Adipocyte (in vitro differentiated cells): Measurements from ENCODE around the gene PSMG1.

Source experiments
- DNase-seq: peaks from one replicate; pipeline ENCODE4 v3.0.0-alpha.2; 2015; ENCODE audit warnings: low read depth
- H3K27me3 ChIP-seq: replicated peaks from 2 replicates; pipeline ENCODE4 v1.7.0; 2013; ENCODE audit warnings: mild to moderate bottlenecking, low read length, moderate library complexity; ENCODE audit not compliant: control insufficient read depth, insufficient read depth
- H3K36me3 ChIP-seq: 2 replicates; pipeline ENCODE4 v1.7.0; 2013; ENCODE audit warnings: low read length, mild to moderate bottlenecking, moderate library complexity; ENCODE audit not compliant: control insufficient read depth, insufficient read depth, severe bottlenecking
- H3K4me1 ChIP-seq: 2 replicates; pipeline ENCODE4 v1.7.0; 2013; ENCODE audit warnings: mild to moderate bottlenecking, low read length, moderate library complexity; ENCODE audit not compliant: control insufficient read depth, insufficient read depth
- H3K4me3 ChIP-seq: 2 replicates; pipeline ENCODE4 v1.7.0; 2013; ENCODE audit warnings: mild to moderate bottlenecking, low read length, moderate library complexity
- H3K9ac ChIP-seq: 2 replicates; pipeline ENCODE4 v1.7.0; 2013; ENCODE audit warnings: mild to moderate bottlenecking, low read length, moderate library complexity
- H3K9me3 ChIP-seq: 2 replicates; pipeline ENCODE4 v1.7.0; 2013; ENCODE audit warnings: mild to moderate bottlenecking, low read length, moderate library complexity; ENCODE audit not compliant: control insufficient read depth

PSMG1 gene

GRCh38 chr21:39215078-39215477, 31.8 kb upstream of the PSMG1 start:
- Histone ChIP-seq H3K9ac (no peak overlapping the region), H3K27me3 (no peaks in the 10 kb centered on the region), H3K4me1 (no peaks in the 10 kb centered on the region), H3K9me3 (no peaks in the 10 kb centered on the region), H3K36me3 (peaks cover 87% of the 10 kb centered on the region), H3K4me3 (no peak overlapping the region)
- DNase-seq, result no peak

- no peaks in the 10 kb centered on the region for H3K27me3 ChIP-seq
- no peak overlapping the region for H3K4me3 ChIP-seq
- H3K36me3 ChIP-seq, result peaks cover 90% of the 10 kb centered on the region
- H3K9ac ChIP-seq, result no peak overlapping the region
- H3K9me3 ChIP-seq, result no peaks in the 10 kb centered on the region
- DNase-seq, result no peak
- H3K4me1 ChIP-seq, result no peaks in the 10 kb centered on the region
These were observed 26.1 kb upstream of the PSMG1 start for GRCh38 chr21:39209334-39209688.

DNA sequence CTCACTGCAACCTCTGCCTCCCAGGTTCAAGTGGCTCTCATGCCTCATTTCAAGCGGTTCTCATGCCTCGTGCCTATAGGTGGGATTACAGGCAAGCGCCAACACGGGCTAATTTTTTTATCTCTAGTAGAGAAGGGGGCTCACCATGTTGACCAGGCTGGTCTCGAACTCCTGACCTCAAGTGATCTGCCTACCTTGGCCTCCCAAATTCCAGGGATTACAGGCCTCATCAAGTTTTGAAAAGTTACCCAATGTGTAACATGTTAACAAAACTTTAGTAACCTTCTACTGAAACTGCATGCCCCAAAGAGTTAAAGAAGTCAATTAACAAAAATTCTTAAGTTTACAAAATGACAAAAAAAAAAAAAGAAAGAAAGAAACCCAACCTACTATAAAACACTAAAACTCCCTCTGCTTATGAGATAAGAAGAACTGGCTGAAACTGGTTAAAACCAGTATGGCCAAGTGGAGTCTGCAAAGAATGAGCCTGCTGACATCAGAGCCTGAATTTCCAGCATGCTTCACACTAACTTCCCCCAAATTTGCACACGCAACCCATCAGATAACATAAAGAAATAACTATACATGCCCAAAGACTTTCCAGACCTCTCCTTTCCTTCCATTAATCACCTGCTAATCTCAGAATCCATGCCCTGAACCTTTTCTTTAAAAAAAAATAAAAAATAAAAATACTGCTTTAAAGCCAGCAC, 25.5 kb upstream of the PSMG1 start:
- Histone ChIP-seq H3K9ac (no peak overlapping the region), H3K4me3 (no peak overlapping the region), H3K36me3 (peaks cover 87% of the 10 kb centered on the region), H3K27me3 (no peaks in the 10 kb centered on the region), H3K4me1 (no peaks in the 10 kb centered on the region), H3K9me3 (no peaks in the 10 kb centered on the region)
- no peak for DNase-seq

- DNase-seq, result no peak
- Histone ChIP-seq H3K9ac (no peak overlapping the region), H3K9me3 (no peaks in the 10 kb centered on the region), H3K36me3 (peaks cover 82% of the 10 kb centered on the region), H3K4me3 (no peak overlapping the region), H3K27me3 (no peaks in the 10 kb centered on the region), H3K4me1 (no peaks in the 10 kb centered on the region)
These were observed 20.9 kb upstream of the PSMG1 start for GRCh38 chr21:39204134-39204533.

DNA sequence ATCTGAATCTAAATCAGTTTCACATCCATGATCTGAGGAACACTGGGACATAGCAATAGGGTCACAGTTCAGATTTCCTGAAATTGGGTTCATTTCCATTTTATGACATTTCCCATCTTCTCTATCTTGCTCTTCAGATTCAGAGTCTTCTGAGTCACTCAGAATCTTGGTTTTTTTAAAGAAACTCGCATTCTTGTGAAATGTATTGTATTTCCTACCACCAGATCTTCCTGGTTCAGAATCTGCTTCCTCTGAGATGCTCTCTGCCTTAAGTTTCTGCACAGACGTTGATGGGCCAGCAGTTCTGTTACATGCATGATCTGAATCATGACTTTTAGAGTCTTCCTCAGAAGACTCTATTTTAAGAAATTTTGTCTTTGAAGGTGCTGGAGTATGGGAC, 15.5 kb upstream of the PSMG1 start:
- Histone ChIP-seq H3K27me3 (no peaks in the 10 kb centered on the region), H3K36me3 (peaks cover 91% of the 10 kb centered on the region), H3K4me3 (no peak overlapping the region), H3K9me3 (no peaks in the 10 kb centered on the region), H3K4me1 (no peaks in the 10 kb centered on the region), H3K9ac (no peak overlapping the region)
- DNase-seq, result no peak

DNA sequence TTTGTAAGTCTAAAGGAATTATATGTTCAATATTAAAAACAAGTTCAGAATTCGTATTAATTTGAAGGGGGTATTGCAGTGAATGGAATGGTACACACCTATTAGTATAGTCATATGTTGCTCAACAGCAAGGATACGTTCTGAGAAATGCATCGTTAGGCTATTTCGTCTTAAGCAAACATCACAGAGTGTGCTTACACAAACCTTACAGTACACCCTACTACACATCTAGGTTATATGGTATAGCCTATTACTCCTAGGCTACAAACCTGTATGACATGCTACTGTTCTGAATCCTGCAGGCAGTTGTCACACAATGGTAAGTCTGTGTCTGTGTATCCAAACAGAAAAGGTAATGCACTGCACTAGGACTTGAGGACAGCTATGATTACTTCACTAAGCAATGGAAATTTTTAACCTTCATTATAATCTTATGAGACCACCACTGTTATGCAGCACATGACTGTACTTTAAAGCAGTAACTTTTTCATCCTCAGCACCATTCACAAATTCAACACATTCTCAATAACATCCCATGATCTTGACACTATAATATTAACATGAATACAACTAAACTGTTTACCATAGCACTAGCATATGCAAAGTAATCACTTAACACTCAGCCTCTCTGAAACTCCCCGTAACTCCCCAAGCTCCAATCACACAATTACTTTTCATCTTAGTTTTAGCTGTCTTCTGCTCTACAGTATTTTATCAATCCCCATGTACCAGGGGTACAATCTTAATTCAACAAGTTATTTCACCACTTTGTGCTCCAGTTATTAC, 14.4 kb upstream of the PSMG1 start:
- no peaks in the 10 kb centered on the region for H3K9me3 ChIP-seq
- peaks cover 96% of the 10 kb centered on the region for H3K36me3 ChIP-seq
- H3K27me3 ChIP-seq, result no peaks in the 10 kb centered on the region
- no peak for DNase-seq
- no peaks in the 10 kb centered on the region for H3K4me1 ChIP-seq
- H3K9ac ChIP-seq, result no peak overlapping the region
- no peak overlapping the region for H3K4me3 ChIP-seq

DNA sequence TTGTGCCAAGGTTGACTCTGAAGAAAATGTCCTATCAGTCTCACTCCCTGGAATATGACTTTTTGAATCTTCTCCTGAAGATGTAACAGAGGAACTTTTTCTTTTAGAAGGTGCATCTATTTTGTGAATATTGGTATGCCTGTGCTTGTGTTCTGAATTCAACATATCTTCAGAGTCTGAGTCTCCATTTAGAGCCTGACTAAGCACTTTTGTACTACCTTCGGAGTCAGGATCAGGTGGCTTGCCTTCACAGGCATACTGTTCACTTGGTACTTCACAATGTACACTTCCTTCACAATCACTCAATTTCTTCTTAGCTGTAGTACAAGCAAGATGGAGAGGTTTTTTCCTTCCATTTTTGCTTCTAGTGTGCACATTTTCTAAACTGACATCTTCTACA, 13.6 kb upstream of the PSMG1 start:
- Histone ChIP-seq H3K4me3 (no peak overlapping the region), H3K4me1 (no peaks in the 10 kb centered on the region), H3K9me3 (no peaks in the 10 kb centered on the region), H3K27me3 (no peaks in the 10 kb centered on the region), H3K36me3 (peaks cover 88% of the 10 kb centered on the region), H3K9ac (no peak overlapping the region)
- no peak for DNase-seq

DNA sequence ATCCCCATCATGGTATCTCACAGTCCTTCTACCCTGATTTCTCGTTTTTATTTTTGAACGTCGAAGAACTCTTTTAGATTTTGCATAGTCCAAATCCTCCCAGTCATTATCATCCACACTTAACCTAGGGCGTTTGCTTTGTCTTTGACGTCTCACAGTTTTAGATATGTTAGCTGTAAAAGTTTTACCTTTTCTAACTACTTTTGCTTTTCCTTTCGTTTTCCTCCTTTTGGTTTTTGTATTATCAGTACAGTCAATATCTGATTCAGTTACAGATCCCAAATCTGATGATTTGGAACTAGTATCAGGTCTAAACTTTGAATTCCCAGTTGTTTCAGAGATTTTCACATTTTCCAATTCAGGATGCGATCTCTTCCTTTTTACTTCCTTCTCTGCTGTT, 13.1 kb upstream of the PSMG1 start:
- Histone ChIP-seq H3K27me3 (no peaks in the 10 kb centered on the region), H3K4me1 (no peaks in the 10 kb centered on the region), H3K9ac (no peak overlapping the region), H3K4me3 (no peak overlapping the region), H3K36me3 (peaks cover 83% of the 10 kb centered on the region), H3K9me3 (no peaks in the 10 kb centered on the region)
- no peak for DNase-seq

DNA sequence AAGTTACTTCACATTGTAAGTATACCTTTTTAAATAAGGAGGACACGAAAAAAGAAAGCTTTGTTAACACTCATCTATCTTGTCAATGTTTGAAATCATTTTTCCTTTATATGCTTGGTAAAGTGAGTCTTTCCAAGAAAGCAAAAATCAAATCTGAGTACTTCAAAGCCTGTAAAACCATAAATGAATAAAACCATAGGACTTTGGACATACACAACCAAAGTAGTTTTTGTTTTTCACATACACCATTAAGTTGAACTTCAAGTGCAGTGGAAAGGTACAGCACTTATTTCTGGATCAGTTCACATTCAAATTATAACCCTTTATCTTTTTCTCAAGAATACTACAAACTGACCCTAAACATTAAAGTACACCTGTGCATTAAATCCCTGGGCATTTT, 10.1 kb upstream of the PSMG1 start:
- Histone ChIP-seq H3K4me1 (peaks cover 23% of the 10 kb centered on the region), H3K27me3 (no peaks in the 10 kb centered on the region), H3K4me3 (no peak overlapping the region), H3K36me3 (peaks cover 59% of the 10 kb centered on the region), H3K9ac (no peak overlapping the region), H3K9me3 (no peaks in the 10 kb centered on the region)
- no peak for DNase-seq

GRCh38 chr21:39189857-39190604, 6.8 kb upstream of the PSMG1 start:
- Histone ChIP-seq H3K4me3 (no peak overlapping the region), H3K27me3 (no peaks in the 10 kb centered on the region), H3K9me3 (no peaks in the 10 kb centered on the region), H3K9ac (no peak overlapping the region), H3K4me1 (peaks cover 43% of the 10 kb centered on the region), H3K36me3 (peaks cover 26% of the 10 kb centered on the region)
- peak; percentile 64 for DNase-seq

- Histone ChIP-seq H3K27me3 (no peaks in the 10 kb centered on the region), H3K9me3 (no peaks in the 10 kb centered on the region), H3K4me3 (no peak overlapping the region), H3K9ac (no peak overlapping the region), H3K4me1 (peaks cover 50% of the 10 kb centered on the region), H3K36me3 (peaks cover 12% of the 10 kb centered on the region)
- no peak for DNase-seq
These were observed 5.4 kb upstream of the PSMG1 start for GRCh38 chr21:39188521-39189139.
